H1 (cell line): ENCODE results near the gene WDR5. TPM values are rescaled to one million over a fixed set of nuclear protein-coding genes. Genes with fewer than 3 reads are reported as not detected.

Experiments used
- CTCF ChIA-PET: fragments of 300-600 bp; sonication (Branson Sonifier 250); formaldehyde crosslinking; loops from one replicate; lab custom pipeline; 2021; ENCODE audit not compliant: partially characterized antibody; lab: Charles Lee
- POLR2A ChIA-PET: fragments of 300-600 bp; sonication (Branson Sonifier 250); formaldehyde crosslinking; loops from one replicate; lab custom pipeline; 2021; ENCODE audit warnings: inconsistent platforms; ENCODE audit not compliant: partially characterized antibody; lab: Charles Lee
- DNase-seq, 2 experiments: peaks; one replicate each; pipeline versions ENCODE4 v3.0.0 to v3.0.0-alpha.2; 2010 to 2022; ENCODE audit warnings: low spot score in 2 of 2, low read depth in 1 of 2, mixed read lengths in 1 of 2
- FAIRE-seq: peaks from 2 replicates; lab custom pipeline; 2011; peaks lifted over from hg19 to GRCh38; lab: Jason Lieb, UNC
- H2AFZ ChIP-seq: 2 replicates; pipeline ENCODE4 v1.8.1; 2012; ENCODE audit warnings: low read length, inconsistent platforms
- H2AK5ac ChIP-seq: 2 replicates; pipeline ENCODE4 v1.6.1; 2013; ENCODE audit warnings: low read depth, low read length
- H2BK120ac ChIP-seq: replicated peaks from 2 replicates; pipeline ENCODE3; 2013; ENCODE audit warnings: low read depth, low read length, inconsistent platforms
- H2BK12ac ChIP-seq: 2 replicates; pipeline ENCODE4 v1.6.1; 2013; ENCODE audit warnings: low read depth, low read length
- H2BK15ac ChIP-seq: 2 replicates; pipeline ENCODE4 v1.6.1; 2013; ENCODE audit warnings: low read length
- H2BK20ac ChIP-seq: 2 replicates; pipeline ENCODE4 v1.6.1; 2013; ENCODE audit warnings: low read length
- H2BK5ac ChIP-seq: 2 replicates; pipeline ENCODE4 v1.6.1; 2013; ENCODE audit warnings: low read depth, low read length
- H3K14ac ChIP-seq: 2 replicates; pipeline ENCODE4 v1.6.1; 2013; ENCODE audit warnings: inconsistent platforms; ENCODE audit not compliant: insufficient read length
- H3K18ac ChIP-seq: 2 replicates; pipeline ENCODE4 v1.6.1; 2013; ENCODE audit warnings: low read length; ENCODE audit errors: extremely low read depth
- H3K23ac ChIP-seq: 2 replicates; pipeline ENCODE4 v1.6.1; 2013; ENCODE audit warnings: inconsistent platforms; ENCODE audit not compliant: insufficient read length
- H3K23me2 ChIP-seq: 2 replicates; pipeline ENCODE4 v1.6.1; 2013; ENCODE audit warnings: low read depth, low read length
- H3K27ac ChIP-seq: 2 replicates; pipeline ENCODE4 v1.6.1; 2011; ENCODE audit warnings: low read depth, low read length, inconsistent platforms
- H3K27me3 ChIP-seq, 4 experiments: replicated peaks in 1 of 4; 1 replicate in 1 of 4; 2 replicates in 3 of 4; pipeline versions ENCODE4 v1.6.1 to v1.8.1; 2011 to 2013; ENCODE audit warnings: low read length in 3 of 4, mild to moderate bottlenecking in 3 of 4, inconsistent platforms in 2 of 4, mixed read lengths in 2 of 4, moderate library complexity in 1 of 4; ENCODE audit not compliant: control insufficient read depth in 3 of 4, insufficient read depth in 3 of 4; ENCODE audit errors: extremely low read depth in 1 of 4
- H3K36me3 ChIP-seq, 4 experiments: 2 replicates each; pipeline versions ENCODE4 v1.6.1 to v1.8.1; 2011 to 2013; ENCODE audit warnings: mild to moderate bottlenecking in 4 of 4, low read length in 3 of 4, moderate library complexity in 2 of 4, control low read depth in 1 of 4, inconsistent platforms in 1 of 4; ENCODE audit not compliant: insufficient read depth in 4 of 4, control insufficient read depth in 2 of 4
- H3K4ac ChIP-seq: replicated peaks from 2 replicates; pipeline ENCODE3; 2013; ENCODE audit warnings: low read length, low read depth, mixed read lengths, inconsistent platforms; ENCODE audit not compliant: insufficient read length
- H3K4me1 ChIP-seq, 4 experiments: replicated peaks in 1 of 4; 1 replicate in 1 of 4; 2 replicates in 3 of 4; pipeline versions ENCODE4 v1.6.1 to v1.8.1; 2011 to 2013; ENCODE audit warnings: low read length in 3 of 4, inconsistent platforms in 2 of 4, mixed read lengths in 1 of 4; ENCODE audit not compliant: insufficient read depth in 4 of 4, control insufficient read depth in 3 of 4
- H3K4me2 ChIP-seq, 2 experiments: 2 replicates each; pipeline versions ENCODE4 v1.6.1 to v1.8.1; 2011 to 2013; ENCODE audit warnings: low read depth in 2 of 2, low read length in 2 of 2, control low read depth in 1 of 2, inconsistent platforms in 1 of 2, mild to moderate bottlenecking in 1 of 2; ENCODE audit not compliant: insufficient read depth in 1 of 2
- H3K4me3 ChIP-seq, 4 experiments: fragments of 200-600, 300-600 bp in 1 of 4; sonication (generic), shearing (Covaris generic), sonication (Bioruptor Twin) in 1 of 4; 2 replicates each; pipeline versions ENCODE4 v1.5.1 to v1.8.1; 2011 to 2016; ENCODE audit warnings: low read length in 4 of 4, low read depth in 3 of 4, control low read depth in 2 of 4, inconsistent platforms in 2 of 4, mild to moderate bottlenecking in 2 of 4, mixed read lengths in 1 of 4, moderate library complexity in 1 of 4; ENCODE audit not compliant: insufficient read depth in 2 of 4; ENCODE audit errors: extremely low read depth in 1 of 4
- H3K56ac ChIP-seq: replicated peaks from 2 replicates; pipeline ENCODE3; 2013; ENCODE audit warnings: low read depth, mild to moderate bottlenecking, mixed read lengths, low read length, inconsistent platforms; ENCODE audit not compliant: insufficient read length
- H3K79me1 ChIP-seq: 2 replicates; pipeline ENCODE4 v1.6.1; 2013; ENCODE audit warnings: low read depth, low read length, control low read depth
- H3K79me2 ChIP-seq, 2 experiments: 2 replicates each; pipeline versions ENCODE4 v1.6.1 to v1.8.1; 2012 to 2013; ENCODE audit warnings: low read length in 2 of 2, mild to moderate bottlenecking in 2 of 2, inconsistent platforms in 1 of 2; ENCODE audit not compliant: insufficient read depth in 2 of 2, control insufficient read depth in 1 of 2
- H3K9ac ChIP-seq, 4 experiments: replicated peaks in 1 of 4; 1 replicate in 1 of 4; 2 replicates in 3 of 4; pipeline versions ENCODE4 v1.6.1 to v1.8.1; 2011 to 2013; ENCODE audit warnings: low read depth in 3 of 4, low read length in 3 of 4, control low read depth in 2 of 4, mild to moderate bottlenecking in 2 of 4, moderate library complexity in 2 of 4, inconsistent platforms in 1 of 4; ENCODE audit errors: extremely low read depth in 1 of 4
- H3K9me3 ChIP-seq, 2 experiments: 2 replicates each; pipeline versions ENCODE4 v1.6.1 to v1.8.1; 2012 to 2013; ENCODE audit warnings: mild to moderate bottlenecking in 2 of 2, moderate library complexity in 2 of 2, control low read depth in 1 of 2, inconsistent platforms in 1 of 2, low read depth in 1 of 2, low read length in 1 of 2, mixed read lengths in 1 of 2; ENCODE audit not compliant: insufficient read depth in 2 of 2
- H4K20me1 ChIP-seq, 2 experiments: replicated peaks in 1 of 2; 2 replicates each; pipeline versions ENCODE3 to v1.8.1; 2011 to 2013; ENCODE audit warnings: inconsistent platforms in 2 of 2, low read length in 2 of 2, mild to moderate bottlenecking in 1 of 2; ENCODE audit not compliant: insufficient read depth in 2 of 2, control insufficient read depth in 1 of 2
- H4K5ac ChIP-seq: 2 replicates; pipeline ENCODE4 v1.6.1; 2013; ENCODE audit warnings: low read length, low read depth, mixed read lengths, inconsistent platforms; ENCODE audit not compliant: insufficient read length
- H4K8ac ChIP-seq: 2 replicates; pipeline ENCODE4 v1.8.0; 2013; ENCODE audit warnings: mild to moderate bottlenecking, moderate library complexity, low read length, inconsistent platforms; ENCODE audit not compliant: insufficient read depth; ENCODE audit errors: extremely low read depth
- H4K91ac ChIP-seq: replicated peaks from 2 replicates; pipeline ENCODE3; 2013; ENCODE audit warnings: low read length, mixed read lengths, inconsistent platforms; ENCODE audit not compliant: insufficient read length
- BCL11A ChIP-seq, 2 experiments: IDR thresholded peaks; one replicate each; pipeline ENCODE4 v1.6.1; 2011; ENCODE audit warnings: low read depth in 2 of 2, low read length in 2 of 2, mild to moderate bottlenecking in 2 of 2
- CBX5 ChIP-seq: fragments of 300-800, 300-1000 bp; sonication (generic); IDR thresholded peaks from 2 replicates; pipeline ENCODE4 v1.7.1; 2016; ENCODE audit warnings: antibody characterized with exemption, low read length, low read depth
- HDAC2 ChIP-seq, 2 experiments: fragments of 300-600 bp in 1 of 2; sonication (generic) in 1 of 2; IDR thresholded peaks; 2 replicates each; pipeline ENCODE4 v1.6.1; 2011 to 2012; ENCODE audit warnings: low read depth in 2 of 2, low read length in 2 of 2, mild to moderate bottlenecking in 2 of 2, moderate library complexity in 2 of 2, borderline replicate concordance in 1 of 2, inconsistent platforms in 1 of 2
- HDAC6 ChIP-seq: IDR thresholded peaks from one replicate; pipeline ENCODE4 v1.7.1; 2012; ENCODE audit warnings: low read depth, mild to moderate bottlenecking, inconsistent platforms, low read length, moderate library complexity
- NRF1 ChIP-seq: IDR thresholded peaks from 2 replicates; pipeline ENCODE4 v1.6.1; 2011; ENCODE audit warnings: mild to moderate bottlenecking, low read depth, low read length, improper control_type of control experiment
- POLR2A ChIP-seq, 2 experiments: IDR thresholded peaks; 1 replicate in 1 of 2; 2 replicates in 1 of 2; pipeline ENCODE4 v1.6.1; 2011; ENCODE audit warnings: low read depth in 2 of 2, low read length in 2 of 2, mild to moderate bottlenecking in 2 of 2; ENCODE audit errors: control extremely low read depth in 1 of 2
- RBBP5 ChIP-seq: IDR thresholded peaks from 2 replicates; pipeline ENCODE4 v1.7.1; 2012; ENCODE audit warnings: low read depth, mild to moderate bottlenecking, inconsistent platforms, low read length, moderate library complexity, borderline replicate concordance
- RFX5 ChIP-seq: IDR thresholded peaks from 2 replicates; pipeline ENCODE4 v1.6.1; 2011; ENCODE audit warnings: low read depth, low read length, improper control_type of control experiment, borderline replicate concordance
- RNF2 ChIP-seq: fragments of 200-900, 300-1000 bp; sonication (generic); IDR thresholded peaks from 2 replicates; pipeline ENCODE4 v1.7.1; 2016; ENCODE audit warnings: borderline replicate concordance, low read depth, mild to moderate bottlenecking, antibody characterized with exemption, low read length; ENCODE audit not compliant: poor library complexity, severe bottlenecking; ENCODE audit errors: missing control alignments
- SP4 ChIP-seq: IDR thresholded peaks from 2 replicates; pipeline ENCODE4 v1.6.1; 2012; ENCODE audit warnings: low read length, inconsistent platforms
- TAF7 ChIP-seq: optimal IDR thresholded peaks from 2 replicates; pipeline ENCODE3; 2011; ENCODE audit warnings: low read depth, mild to moderate bottlenecking, inconsistent platforms, low read length, moderate library complexity, borderline replicate concordance
- WGBS, 2 experiments: shearing (Covaris generic) in 1 of 2; methylation state at CpG; one replicate each; pipeline versions ENCODE4 v1.1.6 to v1.1.7; 2013 to 2015; ENCODE audit warnings: low lambda C conversion rate in 2 of 2, mixed read lengths in 2 of 2, inconsistent platforms in 1 of 2, low coverage in 1 of 2, missing lambda C conversion rate in 1 of 2; ENCODE audit not compliant: insufficient replicate concordance in 2 of 2, insufficient coverage in 1 of 2, insufficient read length in 1 of 2; ENCODE audit errors: extremely low coverage in 1 of 2, missing lambda C conversion rate in 1 of 2; 5-methylcytosine and 5-hydroxymethylcytosine counted together
- polyA plus RNA-seq, 7 experiments: library from polyadenylated mRNA; depleted of rRNA in 3 of 7; stranded (reverse) in 5 of 7; unstranded in 2 of 7; fragments of >200 nt in 5 of 7; fragments of 200-250 nt in 2 of 7; gene quantifications; 1 replicate in 5 of 7; 2 replicates in 1 of 7; 4 replicates in 1 of 7; pipeline versions ENCODE4 v1.2.1 to v1.2.3, GENCODE V29; 2011 to 2013; ENCODE audit warnings: missing spikeins in 2 of 7, mixed read lengths in 2 of 7
- total RNA-seq: library from RNA; stranded (reverse); fragmentation: NEBNext Ultra II Directional; extraction: Animal tissue kit (Norgen Biotek cat#: 25700); gene quantifications from 2 replicates; pipeline ENCODE4 v1.2.1, GENCODE V29; 2021
- TF ChIP-seq, protein P1 (sequence below): IDR thresholded peaks from 2 replicates; pipeline ENCODE4 v1.6.1; 2012; ENCODE audit warnings: inconsistent platforms
- TF ChIP-seq, protein P2 (sequence below): IDR thresholded peaks from 2 replicates; pipeline ENCODE4 v1.6.1; 2012; ENCODE audit warnings: inconsistent platforms

WDR5 gene
- total and polyA plus RNA-seq, 2 of the 8 experiments (the other 6 are each of a cell fraction or from before 2014, with no cell fraction given): 38.4 to 68.1 TPM

DNA sequence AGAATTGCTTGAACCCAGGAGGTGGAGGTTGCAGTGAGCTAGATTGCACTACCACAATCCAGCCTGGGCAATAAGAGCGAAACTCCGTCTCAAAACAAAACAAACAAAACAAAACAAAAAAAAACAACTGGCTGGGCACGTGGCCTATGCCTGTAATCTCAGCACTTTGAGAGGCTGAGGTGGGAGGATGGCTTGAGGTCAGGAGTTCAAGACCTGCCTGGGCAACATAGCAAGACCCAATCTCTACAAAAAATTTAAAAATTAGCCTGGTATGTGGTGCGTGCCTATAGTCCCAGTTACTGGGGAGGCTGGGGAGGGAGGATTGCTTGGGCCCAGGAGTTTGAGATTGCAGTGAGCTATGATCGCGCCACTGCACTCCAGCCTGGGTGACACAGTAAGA lies 23.3 kb upstream of the WDR5 start:
- no peak overlapping the region for H3K56ac ChIP-seq
- ChIA-PET CTCF (no interaction called here), POLR2A (interaction anchor here (1.5 kb wide), 1 partner anchor 10 kb away, joined by 4 read pairs; no protein-coding TSS in a partner anchor)
- DNase-seq: no peak
- H3K4ac ChIP-seq: no peak overlapping the region
- H3K79me1 ChIP-seq: no peaks in the 10 kb centered on the region
- H2BK15ac ChIP-seq: no peak overlapping the region
- H2AK5ac ChIP-seq: no peak overlapping the region
- H2BK12ac ChIP-seq: no peak overlapping the region
- no peak overlapping the region for H3K27ac ChIP-seq
- no peaks in the 10 kb centered on the region for H3K23me2 ChIP-seq
- no peak for TF ChIP-seq RNF2
- no peak for TF ChIP-seq CBX5
- TF ChIP-seq RFX5: no peak
- TF ChIP-seq HDAC6: no peak
- TF ChIP-seq RBBP5: no peak
- no peak for TF ChIP-seq TAF7
- TF ChIP-seq HDAC2 (IDR thresholded peaks at IDR 0.05; ENCODE audit: borderline replicate concordance in 1 of 2, low read depth in 2 of 2, low read length in 2 of 2): no peak
- TF ChIP-seq, protein P1, sequence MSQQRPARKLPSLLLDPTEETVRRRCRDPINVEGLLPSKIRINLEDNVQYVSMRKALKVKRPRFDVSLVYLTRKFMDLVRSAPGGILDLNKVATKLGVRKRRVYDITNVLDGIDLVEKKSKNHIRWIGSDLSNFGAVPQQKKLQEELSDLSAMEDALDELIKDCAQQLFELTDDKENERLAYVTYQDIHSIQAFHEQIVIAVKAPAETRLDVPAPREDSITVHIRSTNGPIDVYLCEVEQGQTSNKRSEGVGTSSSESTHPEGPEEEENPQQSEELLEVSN: no peak
- TF ChIP-seq NRF1: no peak
- no peak for TF ChIP-seq SP4
- no peak for TF ChIP-seq BCL11A (IDR thresholded peaks at IDR 0.05; ENCODE audit: low read depth in 2 of 2, low read length in 2 of 2)
- TF ChIP-seq, protein P2, sequence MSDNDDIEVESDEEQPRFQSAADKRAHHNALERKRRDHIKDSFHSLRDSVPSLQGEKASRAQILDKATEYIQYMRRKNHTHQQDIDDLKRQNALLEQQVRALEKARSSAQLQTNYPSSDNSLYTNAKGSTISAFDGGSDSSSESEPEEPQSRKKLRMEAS: no peak
- TF ChIP-seq POLR2A (IDR thresholded peaks at IDR 0.05; ENCODE audit: control extremely low read depth in 1 of 2, low read depth in 2 of 2, low read length in 2 of 2): no peak
- H4K91ac ChIP-seq: no peak overlapping the region
- H4K8ac ChIP-seq: no peak overlapping the region
- 94% methylated on average over 6 of the region's 6 CpGs; no CpG with 5 or more reads in 1 of the 2 experiments for WGBS, 2 experiments
- no peaks in the 10 kb centered on the region for H4K20me1 ChIP-seq
- H3K23ac ChIP-seq: no peak overlapping the region
- H2BK20ac ChIP-seq: no peak overlapping the region
- peaks cover 0 to 4% of the 10 kb centered on the region in 2 experiments; a peak in 1 of 4 replicates for H3K9me3 ChIP-seq
- FAIRE-seq: no peak
- no peaks in the 10 kb centered on the region for H3K4me1 ChIP-seq
- H3K4me3 ChIP-seq: no peak overlapping the region
- H2AFZ ChIP-seq: no peak overlapping the region
- H2BK120ac ChIP-seq: no peak overlapping the region
- H3K4me2 ChIP-seq: no peak overlapping the region
- H2BK5ac ChIP-seq: no peak overlapping the region
- no peaks in the 10 kb centered on the region for H3K79me2 ChIP-seq
- H3K18ac ChIP-seq: no peak overlapping the region
- no peak overlapping the region for H4K5ac ChIP-seq
- no peak overlapping the region for H3K14ac ChIP-seq
- no peak overlapping the region for H3K9ac ChIP-seq
- no peaks in the 10 kb centered on the region for H3K36me3 ChIP-seq
- H3K27me3 ChIP-seq: no peaks in the 10 kb centered on the region
